ENCODE results near the gene NID2.

Gene NID2

DNA sequence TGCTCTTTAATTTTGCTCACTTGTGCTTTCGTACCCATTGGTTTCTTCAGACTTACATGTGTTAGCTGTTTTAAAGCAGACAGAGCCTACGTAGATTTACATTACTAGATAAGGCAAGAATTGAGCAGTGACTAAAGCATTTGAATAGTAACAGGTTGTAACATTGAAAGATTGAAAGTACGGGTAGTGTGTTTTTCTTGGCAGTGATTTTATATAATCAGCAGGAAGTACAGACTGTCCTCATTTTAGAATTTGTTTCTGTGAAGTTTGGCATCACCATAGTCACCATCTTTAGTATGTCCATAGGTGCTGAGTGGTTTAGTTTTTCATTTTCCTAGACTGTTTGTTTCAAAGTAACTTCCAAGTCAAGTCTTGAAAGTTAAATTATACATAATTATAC lies 65.5 kb downstream of the NID2 start:
- no peak for DNase-seq (ENCODE audit: low read depth in 2 of 2)

DNA sequence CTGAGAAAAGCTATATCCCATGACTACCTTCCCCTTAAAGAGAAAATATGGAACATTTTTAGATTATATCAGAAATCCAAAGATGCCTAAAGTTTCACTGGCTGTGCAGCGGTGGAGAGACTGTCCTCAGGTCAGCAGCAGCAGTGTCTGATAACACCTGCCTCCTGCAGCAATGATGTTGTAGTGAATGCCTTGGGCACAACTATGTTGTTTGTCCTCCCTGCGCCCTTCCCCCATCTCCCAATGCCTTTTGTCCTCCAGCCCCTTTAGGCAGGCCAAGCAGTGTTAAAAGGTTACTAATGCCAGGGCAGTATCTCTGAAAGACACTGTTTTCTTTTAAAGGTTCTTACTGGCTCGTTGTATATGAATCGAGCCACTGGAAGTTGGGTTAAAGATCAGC lies 66.3 kb downstream of the NID2 start:
- DNase-seq (ENCODE audit: low read depth in 2 of 2), result no peak

DNA sequence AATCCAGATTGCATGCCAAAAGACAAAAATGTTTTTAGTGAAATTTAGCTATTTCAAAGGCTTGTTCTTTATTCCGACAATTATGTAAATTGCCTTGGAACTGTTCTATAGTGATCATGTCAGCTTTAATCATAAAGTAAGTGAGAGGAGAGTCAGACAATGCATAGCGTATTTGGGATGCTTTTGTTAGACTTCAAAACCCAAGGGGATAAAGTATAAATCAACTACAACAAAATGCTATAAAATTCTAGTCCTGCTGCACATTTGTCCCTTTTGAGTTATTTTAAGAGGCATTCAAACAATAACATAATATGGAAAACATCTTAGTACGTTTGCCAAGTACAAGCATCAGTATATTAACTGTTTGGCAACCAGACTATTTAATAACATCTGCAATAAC lies 68.2 kb downstream of the NID2 start:
- no peak for DNase-seq (ENCODE audit: low read depth in 2 of 2)

DNA sequence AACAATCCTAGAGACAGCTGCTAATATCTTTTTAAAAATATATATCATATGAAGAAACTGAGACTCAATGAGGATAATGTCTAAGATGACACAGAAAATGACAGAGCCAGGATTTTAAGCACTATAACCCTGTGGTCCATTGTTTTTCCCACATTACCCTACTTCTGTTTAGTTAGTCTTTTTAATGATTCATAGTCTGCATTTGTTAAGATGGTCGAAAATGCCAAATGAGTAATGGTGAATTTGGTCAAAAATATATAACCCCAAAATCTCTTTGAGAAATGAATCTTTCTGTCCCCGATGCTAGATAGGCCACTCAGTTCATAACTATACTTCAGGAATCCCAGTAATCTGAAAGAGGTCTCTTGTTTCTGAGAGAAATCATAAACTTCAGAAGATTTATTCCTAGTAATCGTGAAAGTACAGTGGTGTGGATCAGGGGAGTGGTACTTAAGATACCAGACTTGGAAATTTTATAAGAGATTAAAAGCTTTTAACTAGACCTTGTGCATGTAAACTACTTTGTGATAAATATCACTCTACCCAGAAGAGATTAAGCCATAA lies 68.8 kb downstream of the NID2 start:
- no peak for DNase-seq (ENCODE audit: low read depth in 2 of 2)

DNA sequence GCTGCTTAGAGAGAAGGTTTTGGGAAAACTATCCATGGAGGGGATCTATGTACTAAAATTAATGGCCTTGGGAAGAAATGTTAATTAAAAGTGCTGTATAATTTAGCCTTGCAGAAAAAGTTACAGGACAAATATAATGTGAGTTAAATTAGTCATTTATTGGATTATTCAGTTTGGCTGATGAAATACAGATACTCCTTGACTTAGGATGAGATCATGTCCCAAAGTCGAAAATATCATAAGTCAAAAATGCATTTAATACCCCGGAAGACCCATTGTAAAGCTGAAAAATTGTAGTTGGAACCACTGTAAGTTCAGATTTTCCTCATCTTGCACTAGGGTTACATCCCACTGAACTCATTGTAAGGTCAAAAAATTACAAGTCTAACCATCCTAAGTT lies 69.8 kb downstream of the NID2 start:
- DNase-seq (ENCODE audit: low read depth in 2 of 2), result no peak

DNA sequence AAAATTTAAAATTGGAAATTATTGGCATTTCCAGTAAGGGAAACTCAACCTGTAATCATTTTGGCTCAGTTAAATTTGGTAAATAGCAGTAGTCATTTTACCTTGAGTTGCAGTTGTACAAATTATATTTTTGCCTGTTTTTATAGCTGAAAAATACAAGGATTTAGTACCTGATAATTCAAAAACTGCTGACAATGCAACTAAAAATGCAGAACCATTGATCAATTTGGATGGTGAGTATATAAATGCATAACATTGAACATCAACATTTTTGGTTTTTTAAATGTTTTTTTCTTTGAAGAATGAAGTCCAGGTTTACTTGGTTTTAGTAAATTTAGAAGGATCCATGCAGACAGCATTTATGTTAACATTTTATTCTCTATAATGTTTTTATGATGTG lies 70.5 kb downstream of the NID2 start:
- DNase-seq (ENCODE audit: low read depth in 2 of 2), result no peak

DNA sequence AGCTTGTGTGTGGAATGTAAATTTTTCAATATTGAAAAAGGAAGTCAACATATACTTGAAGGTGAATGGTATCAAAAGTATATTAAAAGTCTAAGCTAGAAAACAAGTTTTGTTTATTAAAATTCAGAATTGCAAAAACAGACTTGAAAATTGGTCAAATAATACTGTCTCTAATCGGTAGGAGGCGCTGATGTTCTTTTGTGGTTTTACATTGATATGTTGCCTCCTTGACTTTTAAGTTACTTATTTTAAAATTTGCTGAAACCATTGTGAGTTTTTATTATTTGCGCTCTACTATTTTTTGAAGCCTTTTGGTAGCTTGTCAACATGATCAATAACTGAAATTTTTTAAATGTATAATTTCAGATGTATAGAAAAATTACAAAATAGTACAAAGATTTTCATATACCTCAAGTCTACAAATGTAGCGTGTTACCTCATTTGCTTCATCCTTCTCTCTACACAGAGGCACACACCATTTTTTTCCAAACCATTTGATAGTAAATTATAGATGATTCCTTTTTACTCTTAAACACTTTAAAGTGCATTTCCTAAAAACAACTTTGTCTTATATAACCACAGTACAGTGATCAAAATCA lies 72.6 kb downstream of the NID2 start:
- no peak for DNase-seq (ENCODE audit: low read depth in 2 of 2)

DNA sequence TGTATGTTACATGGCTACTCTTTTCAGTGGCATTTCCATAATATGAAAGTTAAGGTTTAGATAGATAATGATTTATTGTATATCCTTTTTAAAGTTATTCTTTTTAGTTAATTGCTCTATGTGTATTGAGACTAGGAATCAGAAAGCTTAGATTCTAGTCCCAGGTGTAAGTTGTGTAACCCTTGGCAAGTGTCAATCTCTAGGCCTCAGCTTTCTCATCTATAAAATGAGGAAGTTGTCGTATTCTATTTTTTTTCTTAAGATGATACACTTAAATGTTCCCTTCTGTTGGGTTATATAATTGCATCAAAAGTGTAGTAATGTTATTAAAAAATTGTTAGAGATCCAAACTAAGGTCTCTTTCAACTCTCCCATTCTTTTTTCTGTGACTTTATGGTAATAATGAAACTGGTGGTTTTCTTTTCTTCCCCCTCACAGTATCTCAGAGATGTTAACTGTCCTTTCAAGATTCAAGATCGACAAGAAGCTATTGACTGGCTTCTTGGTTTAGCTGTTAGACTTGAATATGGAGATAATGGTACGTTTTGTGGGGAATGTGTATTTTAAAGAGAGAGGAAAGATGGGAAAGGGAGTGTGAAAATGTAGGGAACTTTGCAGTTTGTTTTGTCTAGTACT lies 75.5 kb downstream of the NID2 start:
- DNase-seq (ENCODE audit: low read depth in 2 of 2), result no peak

DNA sequence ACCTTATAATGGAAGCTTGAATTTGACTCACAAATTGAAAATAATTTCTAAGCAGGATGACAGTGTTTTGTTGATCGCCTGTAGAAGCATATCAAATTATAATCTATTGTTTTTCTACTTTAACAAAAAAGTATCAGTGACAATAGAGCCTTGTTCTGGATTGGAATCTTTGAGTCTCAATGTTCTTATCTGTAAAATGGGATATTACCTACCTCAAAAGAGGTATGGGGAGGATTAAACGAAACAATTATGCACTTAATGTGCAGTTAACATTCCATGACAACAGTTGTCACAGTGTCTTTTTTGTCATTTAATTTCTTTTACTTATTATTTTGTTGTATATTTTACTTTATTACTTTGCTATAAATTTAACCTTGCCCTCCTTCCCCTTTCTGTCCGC lies 78.4 kb downstream of the NID2 start:
- no peak for DNase-seq (ENCODE audit: low read depth in 2 of 2)

DNA sequence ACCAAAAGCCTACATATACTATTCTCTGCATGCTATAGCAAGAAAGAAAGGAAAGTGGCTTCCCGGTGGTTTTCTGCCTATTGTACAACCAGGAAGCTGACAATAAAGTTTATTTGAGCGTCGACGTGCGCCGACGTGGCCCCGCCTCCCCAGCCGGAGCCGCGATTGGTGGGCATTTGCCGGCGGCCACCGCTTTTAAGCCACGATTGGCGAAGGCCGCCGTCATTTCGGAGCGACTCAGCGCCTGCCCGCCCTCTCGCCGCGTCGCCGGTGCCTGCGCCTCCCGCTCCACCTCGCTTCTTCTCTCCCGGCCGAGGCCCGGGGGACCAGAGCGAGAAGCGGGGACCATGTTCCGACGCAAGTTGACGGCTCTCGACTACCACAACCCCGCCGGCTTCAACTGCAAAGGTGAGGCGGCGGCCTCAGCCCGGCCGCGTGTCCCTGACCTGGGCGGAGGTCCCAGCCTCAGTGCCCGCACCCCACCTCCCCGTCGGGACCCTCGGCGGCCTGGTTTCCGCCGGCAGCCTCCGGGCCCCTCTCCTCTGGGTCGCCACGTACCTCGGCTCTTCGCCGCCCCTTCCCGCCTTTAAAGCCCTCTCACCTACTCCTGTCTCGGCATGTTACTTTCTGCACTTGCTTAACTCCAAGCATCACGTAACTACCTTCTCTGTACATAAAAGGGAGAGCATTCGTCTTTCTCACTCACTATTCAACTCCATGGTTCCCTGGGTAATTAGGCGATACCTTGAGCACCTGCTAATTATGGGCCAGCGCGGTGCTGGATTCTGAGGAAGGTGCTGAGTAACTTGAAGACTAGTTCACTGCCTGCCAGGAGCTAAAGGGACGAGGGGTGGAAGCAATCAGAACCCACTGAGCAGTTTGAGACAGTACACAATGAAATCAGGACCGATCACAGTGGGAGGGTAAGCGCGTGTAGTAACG lies 79.3 kb downstream of the NID2 start, which contains the start of gene RTRAF:
Gene RTRAF (plus strand): TSS at position 254 of the 942 bp plus-strand sequence. CDS start 94 bp downstream, at position 348.
- peak; percentile 86 to 89 for DNase-seq (ENCODE audit: low read depth in 2 of 2)

DNA sequence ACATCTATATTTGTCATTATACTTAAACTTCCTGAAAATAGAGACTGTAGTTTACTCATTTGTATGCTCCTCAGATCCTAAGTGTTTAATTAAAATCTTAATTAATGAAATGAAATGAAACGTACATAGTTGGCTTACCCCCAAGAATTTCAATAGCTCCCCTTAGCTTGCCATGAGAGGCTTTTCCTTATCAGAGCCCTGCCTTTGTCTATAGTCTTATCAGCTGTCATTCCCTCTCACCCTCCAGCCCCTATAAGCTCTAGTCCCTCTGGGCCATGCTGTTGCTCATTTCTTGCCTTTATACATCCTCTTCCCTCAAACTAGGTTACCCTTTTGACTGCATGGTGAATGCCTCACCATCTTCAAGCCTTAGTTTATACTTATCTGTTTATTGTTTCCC lies 80.6 kb downstream of the NID2 start:
- DNase-seq (ENCODE audit: low read depth in 2 of 2), result no peak

DNA sequence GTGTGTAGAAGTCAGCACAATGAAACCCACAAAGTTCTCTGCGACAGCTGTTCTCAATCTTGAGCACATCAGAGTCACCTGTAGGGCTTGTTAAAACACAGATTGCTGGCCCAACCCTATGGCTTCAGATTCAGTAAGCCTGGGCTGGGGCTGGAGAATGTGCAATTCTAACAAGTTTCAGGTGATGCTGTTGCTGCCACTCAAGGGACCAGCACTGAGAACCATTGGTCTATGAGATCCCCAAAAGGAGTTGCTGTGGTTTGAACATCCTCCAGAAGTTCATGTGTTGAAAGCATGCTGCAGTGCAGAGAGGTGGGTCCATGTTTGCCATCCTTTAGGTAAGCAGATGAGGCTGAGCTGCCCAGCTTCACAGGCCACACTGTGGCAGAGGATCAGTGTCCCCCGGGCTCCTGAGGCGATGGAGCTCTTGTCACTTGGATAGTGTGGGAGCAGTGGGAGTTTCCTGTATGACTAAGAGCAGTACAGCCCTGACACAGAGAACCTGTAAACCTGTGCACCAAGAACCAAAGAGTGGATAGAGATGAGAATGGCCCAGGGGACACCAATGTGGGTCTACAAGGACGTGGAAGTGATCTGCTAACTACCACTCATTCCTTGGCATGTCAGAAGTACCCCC lies 87.5 kb downstream of the NID2 start:
- DNase-seq (ENCODE audit: low read depth in 2 of 2), result no peak

DNA sequence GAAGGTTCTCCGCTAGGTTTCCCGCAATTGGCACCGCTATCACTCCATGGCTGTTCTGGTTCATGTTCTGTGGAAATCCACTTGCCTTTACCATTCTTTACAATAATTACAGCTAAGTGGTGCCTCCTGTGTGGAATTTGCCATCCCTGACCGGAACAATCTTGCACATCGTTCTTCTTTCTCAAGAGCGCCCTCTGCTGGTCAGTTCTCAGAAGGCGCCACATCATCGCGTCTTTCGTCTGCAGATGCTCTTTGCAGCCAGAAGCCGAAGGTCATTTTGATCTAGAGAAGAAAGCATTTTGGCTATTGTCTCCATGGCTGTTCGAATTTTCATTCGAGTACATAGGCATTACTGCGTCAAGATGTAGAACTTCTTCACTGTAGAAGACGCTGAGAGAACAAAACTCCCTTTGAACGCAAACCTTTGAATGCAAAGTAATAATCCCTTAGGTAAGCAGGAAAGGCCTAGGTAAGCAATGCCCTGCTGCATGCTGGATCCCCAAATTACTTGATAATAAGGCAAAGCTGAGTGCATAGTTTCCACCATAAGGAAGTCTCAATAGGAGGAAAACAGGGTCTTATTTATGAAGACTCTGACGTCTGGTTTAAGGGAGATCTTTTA lies 89.7 kb downstream of the NID2 start:
- DNase-seq (ENCODE audit: low read depth in 2 of 2), result peak; percentile 74 to 81

DNA sequence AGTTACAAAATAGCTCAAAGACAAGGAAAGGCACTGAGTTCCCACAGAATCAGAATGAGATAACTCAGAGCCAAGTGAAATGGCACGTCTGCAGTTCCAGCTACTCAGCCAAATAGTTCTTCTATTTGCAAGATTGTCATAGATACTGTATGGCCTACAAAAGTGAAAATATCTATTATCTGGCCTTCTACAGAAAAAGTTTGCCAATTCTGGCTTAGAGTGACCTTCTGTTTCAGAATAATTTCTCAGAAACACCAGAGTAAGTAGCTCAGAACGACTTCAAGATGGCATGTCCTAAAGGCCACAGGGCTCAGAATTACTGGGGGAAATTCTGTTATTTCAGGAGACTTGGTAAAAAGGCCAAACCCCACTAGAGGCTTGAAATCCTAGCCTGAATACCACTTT lies 90.2 kb downstream of the NID2 start:
- no peak for DNase-seq (ENCODE audit: low read depth in 2 of 2)

DNA sequence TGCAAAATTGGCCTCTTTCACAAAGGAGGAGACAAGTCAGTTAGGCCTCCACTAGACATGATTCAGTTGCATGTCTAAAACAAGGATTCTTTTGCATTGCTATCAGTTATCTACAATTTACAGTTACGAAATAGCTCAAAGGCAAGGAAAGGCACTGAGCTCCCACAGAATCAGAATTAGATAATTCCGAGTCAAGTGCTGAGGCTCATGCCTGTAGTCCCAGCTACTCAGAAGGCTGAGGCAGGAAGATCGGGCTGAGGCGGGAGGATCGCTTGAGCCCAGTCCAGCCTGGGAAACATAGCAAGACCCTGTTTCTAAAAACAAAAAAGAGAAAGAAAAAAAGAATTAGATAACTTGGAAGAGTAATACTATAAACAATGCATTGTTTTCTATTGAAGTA lies 91.8 kb downstream of the NID2 start:
- no peak for DNase-seq (ENCODE audit: low read depth in 2 of 2)

DNA sequence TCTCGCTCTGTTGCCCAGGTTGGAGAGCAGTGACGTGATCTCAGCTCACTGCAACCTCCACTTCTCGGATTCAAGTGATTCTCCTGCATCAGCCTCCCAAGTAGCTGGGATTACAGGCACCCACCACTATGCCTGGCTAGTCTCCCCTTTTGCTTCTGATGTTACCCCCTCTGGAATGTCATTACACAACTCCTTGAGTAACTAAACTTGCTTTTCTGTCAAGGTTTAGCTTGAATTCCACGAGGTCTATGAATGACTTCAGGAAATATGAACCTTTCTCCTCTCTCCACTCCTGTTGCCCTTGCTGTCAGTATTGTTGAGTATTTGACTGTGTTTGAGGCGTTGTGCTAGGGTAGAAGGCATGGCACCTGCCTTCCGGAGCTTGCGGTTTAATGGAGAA lies 96.3 kb downstream of the NID2 start:
- no peak for DNase-seq (ENCODE audit: low read depth in 2 of 2)

DNA sequence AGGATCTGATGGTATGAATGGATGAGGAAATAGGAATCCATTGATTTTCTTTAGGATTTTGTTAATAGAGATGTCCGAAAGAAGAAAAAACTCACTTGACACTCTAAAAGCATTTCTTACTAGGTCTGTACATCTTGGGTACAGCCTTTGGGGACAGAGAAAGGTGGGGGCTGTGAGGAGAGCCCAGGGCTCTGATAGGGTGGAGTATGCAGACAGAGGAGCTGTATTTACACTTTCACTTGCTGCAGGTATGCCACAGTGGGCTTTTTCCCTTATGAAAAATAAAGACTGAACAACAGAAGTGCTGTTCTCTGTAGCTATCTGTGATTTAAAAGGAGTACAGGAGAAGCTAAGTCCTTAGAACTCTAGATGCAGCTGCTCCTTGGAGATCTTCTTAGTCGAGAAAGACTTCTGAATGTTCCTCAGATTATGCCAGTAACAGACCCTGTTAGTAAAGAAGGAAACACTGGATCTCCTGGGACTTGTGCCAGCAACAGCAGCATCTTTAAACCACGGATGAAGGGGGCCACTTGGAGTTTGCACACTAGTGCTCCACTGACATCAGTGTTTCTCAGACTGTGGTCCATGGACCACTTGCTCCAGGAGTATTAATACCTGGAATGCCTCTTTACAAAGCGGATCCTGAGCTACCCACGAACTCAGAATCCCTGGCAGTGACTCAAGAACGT lies 98.9 kb downstream of the NID2 start:
- no peak for DNase-seq (ENCODE audit: low read depth in 2 of 2)

DNA sequence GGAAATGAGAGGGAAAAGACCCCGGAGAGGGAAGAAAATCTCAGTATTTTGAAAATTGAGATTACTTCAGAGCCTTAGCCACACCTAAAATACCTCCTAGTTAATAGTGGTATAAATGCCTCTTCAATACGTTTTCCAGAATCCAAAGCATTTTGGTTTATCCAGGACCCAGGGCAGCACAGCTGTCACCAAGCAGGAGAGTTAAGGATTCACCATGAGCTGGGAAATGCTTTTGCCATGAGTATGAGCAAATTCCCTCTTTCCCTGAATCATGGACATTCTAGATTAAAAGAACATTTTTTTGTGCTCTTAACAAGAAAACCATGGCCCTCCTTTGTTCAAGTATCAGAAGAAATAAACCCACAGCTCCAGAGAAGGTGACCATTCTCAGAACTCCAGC lies 101.3 kb downstream of the NID2 start:
- DNase-seq (ENCODE audit: low read depth in 2 of 2), result no peak

DNA sequence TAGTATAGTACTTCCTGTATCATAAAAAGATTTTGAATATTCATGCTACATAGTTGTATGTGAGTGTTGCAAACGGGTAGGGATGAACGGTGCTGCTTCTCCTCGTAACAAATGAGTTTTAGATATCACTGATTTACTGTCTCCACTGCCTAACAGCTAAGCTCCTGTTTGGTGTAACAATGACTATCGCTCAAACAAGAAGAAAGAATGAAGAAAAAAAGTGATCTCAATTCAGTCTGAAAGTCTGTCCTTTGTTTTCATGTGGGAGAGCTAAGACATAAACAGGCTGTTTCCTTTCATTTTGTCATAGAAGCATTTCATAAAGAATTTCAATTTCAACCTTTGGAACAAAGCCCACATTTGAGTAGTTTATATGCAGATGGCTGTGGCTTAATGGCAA lies 105.6 kb downstream of the NID2 start:
- DNase-seq (ENCODE audit: low read depth in 2 of 2), result no peak

DNA sequence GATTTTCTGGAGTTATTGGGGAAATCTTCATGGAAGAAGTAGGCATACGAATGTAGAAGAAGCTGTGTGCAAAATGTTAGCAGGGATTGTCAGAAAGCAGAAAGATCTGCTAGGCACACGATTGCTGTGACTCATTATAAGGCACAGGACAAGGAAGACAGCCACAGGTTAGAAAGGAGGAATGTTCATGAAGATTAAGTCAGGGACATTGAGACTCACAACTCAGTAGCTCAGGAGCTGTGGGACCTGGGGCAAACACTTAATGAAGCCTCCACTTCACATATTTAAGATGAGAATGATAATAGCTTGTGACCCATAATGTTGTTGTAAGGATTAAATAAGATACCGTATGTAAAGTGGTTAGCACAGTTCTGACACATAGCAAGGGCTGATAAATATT lies 106.1 kb downstream of the NID2 start:
- no peak for DNase-seq (ENCODE audit: low read depth in 2 of 2)

DNA sequence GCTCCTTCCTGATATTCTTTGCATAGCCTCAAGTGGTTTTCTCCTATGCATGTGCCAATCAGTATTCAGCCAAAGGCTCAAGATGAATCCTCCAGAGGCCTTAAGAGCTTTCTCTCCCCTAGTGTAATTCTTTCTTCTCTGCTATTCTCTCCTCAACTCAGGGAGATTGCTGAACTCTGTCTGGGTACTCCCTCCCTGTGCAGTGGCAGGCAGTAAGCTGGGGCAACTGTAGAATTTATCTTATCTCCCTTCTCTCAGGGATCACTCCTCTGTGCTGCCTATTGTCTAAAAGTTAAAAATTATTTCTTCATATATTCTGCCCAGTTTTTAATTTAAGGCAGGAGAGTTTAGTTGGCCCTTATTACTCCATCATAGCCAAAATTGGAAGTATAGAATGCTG lies 108.0 kb downstream of the NID2 start:
- no peak for DNase-seq (ENCODE audit: low read depth in 2 of 2)
